Measurements from ENCODE around the gene IVD. TPM values are rescaled to one million over a fixed set of nuclear protein-coding genes. Genes with fewer than 3 reads are reported as not detected.

The IVD gene
- total RNA-seq, 1 donor from 2014 or later = 86.6 TPM

DNA sequence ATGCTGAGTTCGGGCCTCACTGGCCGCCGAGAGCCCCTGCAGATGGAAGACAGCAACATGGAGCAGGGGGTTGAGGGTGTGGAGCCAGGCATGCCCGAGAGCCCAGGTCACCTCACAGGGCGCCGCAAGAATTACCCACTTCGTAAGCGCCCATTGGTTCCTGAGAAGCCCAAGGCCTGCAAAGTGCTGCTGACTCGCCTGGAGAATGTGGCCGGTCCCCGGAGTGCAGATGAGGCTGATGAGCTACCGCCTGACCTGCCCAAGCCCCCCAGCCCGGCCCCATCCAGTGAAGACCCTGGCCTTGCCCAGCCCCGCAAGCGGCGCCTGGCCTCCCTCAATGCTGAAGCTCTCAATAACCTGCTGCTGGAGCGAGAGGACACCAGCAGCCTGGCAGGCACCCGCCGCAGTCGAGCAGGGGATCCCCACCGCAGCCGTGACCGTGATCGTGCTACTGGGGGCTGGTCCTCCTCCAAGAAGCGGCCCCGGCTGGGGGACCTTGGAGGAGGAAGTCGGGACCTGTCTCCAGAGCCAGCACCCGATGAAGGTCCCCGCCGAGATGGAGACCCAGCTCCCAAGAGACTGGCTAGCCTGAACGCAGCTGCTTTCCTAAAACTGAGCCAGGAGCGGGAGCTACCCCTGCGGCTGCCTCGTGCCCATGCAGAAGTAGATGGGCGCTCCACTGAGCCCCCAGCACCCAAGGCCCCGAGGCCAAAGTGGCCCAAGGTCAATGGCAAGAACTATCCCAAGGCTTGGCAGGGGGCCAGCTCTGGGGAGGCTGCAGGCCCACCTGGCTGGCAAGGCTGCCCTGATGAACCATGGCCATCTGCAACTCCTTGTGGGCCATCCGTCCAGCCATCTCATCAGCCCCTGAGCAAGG is 53.1 kb downstream of the IVD start:
- TF ChIP-seq, protein P1, sequence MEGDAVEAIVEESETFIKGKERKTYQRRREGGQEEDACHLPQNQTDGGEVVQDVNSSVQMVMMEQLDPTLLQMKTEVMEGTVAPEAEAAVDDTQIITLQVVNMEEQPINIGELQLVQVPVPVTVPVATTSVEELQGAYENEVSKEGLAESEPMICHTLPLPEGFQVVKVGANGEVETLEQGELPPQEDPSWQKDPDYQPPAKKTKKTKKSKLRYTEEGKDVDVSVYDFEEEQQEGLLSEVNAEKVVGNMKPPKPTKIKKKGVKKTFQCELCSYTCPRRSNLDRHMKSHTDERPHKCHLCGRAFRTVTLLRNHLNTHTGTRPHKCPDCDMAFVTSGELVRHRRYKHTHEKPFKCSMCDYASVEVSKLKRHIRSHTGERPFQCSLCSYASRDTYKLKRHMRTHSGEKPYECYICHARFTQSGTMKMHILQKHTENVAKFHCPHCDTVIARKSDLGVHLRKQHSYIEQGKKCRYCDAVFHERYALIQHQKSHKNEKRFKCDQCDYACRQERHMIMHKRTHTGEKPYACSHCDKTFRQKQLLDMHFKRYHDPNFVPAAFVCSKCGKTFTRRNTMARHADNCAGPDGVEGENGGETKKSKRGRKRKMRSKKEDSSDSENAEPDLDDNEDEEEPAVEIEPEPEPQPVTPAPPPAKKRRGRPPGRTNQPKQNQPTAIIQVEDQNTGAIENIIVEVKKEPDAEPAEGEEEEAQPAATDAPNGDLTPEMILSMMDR (conservative IDR thresholded peaks at IDR 0.05) = no peak
- Mint-ChIP-seq H3K4me3 (no peak overlapping the region), H3K27ac (no peak overlapping the region), H3K27me3 (no peaks in the 10 kb centered on the region), H3K36me3 (no peaks in the 10 kb centered on the region), H3K9me3 (no peaks in the 10 kb centered on the region), H3K4me1 (ENCODE audit: unreplicated experiment) (peaks cover 19% of the 10 kb centered on the region)
- DNase-seq (ENCODE audit: extremely low spot score, unreplicated experiment) = no peak

DNA sequence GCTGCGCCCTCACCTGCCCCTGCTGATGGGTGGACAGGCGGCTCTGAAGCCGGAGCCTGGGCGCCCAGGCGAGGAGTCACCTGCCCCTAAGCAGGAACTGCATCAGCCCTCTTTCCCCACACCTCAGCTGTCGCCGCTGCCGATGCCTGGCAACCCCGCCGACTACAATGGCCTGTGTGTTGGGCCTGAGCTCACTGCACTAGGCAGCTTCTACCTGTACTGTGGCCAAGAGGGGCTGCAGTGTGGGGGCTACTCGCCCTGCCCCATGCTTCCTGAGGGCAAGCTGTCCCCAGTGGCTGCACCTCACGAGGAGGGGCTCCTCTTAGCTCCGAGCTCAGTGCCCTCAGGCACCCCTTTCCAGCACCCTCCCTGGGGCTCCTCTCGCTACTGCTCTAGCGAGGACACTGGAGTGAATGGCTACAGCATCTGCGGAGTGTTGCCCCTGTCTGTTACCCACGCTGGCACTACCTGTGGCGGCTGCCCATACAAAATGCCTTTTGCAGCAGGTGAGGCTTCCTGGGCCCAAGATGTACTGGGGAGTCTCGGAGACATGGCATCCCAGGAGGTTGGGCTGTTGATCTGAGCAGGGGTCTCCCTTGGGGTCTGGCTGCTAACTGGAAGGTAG is 53.9 kb downstream of the IVD start:
- Mint-ChIP-seq H3K9me3 (no peaks in the 10 kb centered on the region), H3K4me3 (no peak overlapping the region), H3K27ac (no peak overlapping the region), H3K27me3 (no peaks in the 10 kb centered on the region), H3K36me3 (no peaks in the 10 kb centered on the region), H3K4me1 (ENCODE audit: unreplicated experiment) (peaks cover 19% of the 10 kb centered on the region)
- TF ChIP-seq, protein P1 (conservative IDR thresholded peaks at IDR 0.05) = no peak
- no peak for DNase-seq (ENCODE audit: extremely low spot score, unreplicated experiment)

DNA sequence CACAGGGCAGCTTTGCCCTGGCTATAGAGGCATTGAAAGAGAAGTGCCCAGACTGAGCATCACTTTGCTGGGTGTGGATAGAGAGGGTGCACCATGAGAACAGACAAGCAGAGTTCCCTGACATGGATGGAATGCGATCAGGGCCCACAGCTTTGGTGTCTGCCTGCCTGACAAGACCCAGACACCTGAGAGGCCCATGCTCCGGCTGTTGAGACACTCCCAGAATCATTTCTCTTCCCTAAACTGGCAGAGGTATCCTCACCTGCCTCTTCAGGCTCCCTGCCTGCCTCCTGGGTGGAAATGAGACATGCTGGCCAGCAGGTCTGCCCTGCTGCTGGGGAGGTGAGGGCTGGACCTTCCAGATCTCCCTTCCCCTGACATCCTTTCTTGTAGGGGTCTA is 54.8 kb downstream of the IVD start:
- H3K36me3 Mint-ChIP-seq = no peaks in the 10 kb centered on the region
- TF ChIP-seq, protein P1 (conservative IDR thresholded peaks at IDR 0.05) = no peak
- H3K27ac Mint-ChIP-seq = no peak overlapping the region

DNA sequence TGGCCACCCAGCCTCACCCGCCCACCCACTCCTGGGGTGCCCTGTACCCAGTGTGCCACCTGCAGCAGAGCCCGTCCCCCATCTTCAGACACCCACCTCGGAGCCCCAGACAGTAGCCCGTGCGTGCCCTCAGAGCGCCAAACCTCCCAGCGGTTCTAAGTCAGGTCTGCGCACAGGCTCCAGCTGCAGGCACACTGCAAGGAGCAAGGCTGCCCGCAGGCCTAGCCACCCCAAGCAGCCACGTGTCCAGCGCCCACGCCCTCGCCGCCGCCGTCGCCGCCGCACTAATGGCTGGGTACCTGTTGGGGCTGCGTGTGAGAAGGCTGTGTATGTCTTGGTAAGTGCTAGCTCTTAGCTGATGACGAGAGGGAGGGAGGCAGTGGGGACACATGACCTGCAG is 56.4 kb downstream of the IVD start:
- Mint-ChIP-seq H3K4me1 (ENCODE audit: unreplicated experiment) (no peaks in the 10 kb centered on the region), H3K4me3 (no peak overlapping the region), H3K9me3 (no peaks in the 10 kb centered on the region), H3K27me3 (no peaks in the 10 kb centered on the region), H3K27ac (no peak overlapping the region), H3K36me3 (no peaks in the 10 kb centered on the region)
- no peak for DNase-seq (ENCODE audit: extremely low spot score, unreplicated experiment)
- TF ChIP-seq, protein P1 (conservative IDR thresholded peaks at IDR 0.05) = no peak

More for the DNA sequence above, 54.8 kb downstream of the IVD start:
- Mint-ChIP-seq H3K9me3 (no peaks in the 10 kb centered on the region), H3K4me3 (no peak overlapping the region), H3K27me3 (no peaks in the 10 kb centered on the region), H3K4me1 (ENCODE audit: unreplicated experiment) (peaks cover 13% of the 10 kb centered on the region)
- no peak for DNase-seq (ENCODE audit: extremely low spot score, unreplicated experiment)

DNA sequence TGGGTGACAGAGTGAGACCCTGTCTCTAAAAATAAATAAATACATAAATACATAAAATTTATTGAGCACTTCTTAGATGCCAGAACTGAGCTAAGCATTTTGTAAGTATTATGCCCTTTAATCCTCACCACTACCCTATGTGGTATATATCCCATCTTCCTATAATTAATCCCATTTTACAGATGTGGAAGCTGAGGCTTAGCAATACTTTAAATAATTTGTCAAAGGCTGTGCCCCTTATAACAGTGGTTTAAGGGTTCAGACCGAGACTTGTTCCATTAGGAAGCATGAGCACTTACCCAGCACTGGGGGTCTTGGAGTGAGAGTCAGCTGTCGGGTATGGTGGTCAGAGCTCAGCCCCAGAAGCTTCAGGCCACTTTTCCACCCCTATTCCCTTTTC is 57.7 kb downstream of the IVD start:
- Mint-ChIP-seq H3K9me3 (no peaks in the 10 kb centered on the region), H3K27me3 (no peaks in the 10 kb centered on the region), H3K36me3 (no peaks in the 10 kb centered on the region)

More for the DNA sequence above, 57.7 kb downstream of the IVD start:
- Mint-ChIP-seq H3K27ac (no peak overlapping the region), H3K4me3 (no peak overlapping the region), H3K4me1 (ENCODE audit: unreplicated experiment) (no peaks in the 10 kb centered on the region)
- TF ChIP-seq, protein P1 (conservative IDR thresholded peaks at IDR 0.05) = no peak
- DNase-seq (ENCODE audit: extremely low spot score, unreplicated experiment) = no peak
